ENCODE data around the gene DPH2.
A peak's percentile ranks its signal among the peaks of the same experiment; 100 is the strongest.

Gene DPH2

GRCh38 chr1:44002606-44003157 is 32.9 kb downstream of the DPH2 start:
- no peaks in the 10 kb centered on the region for H3K79me2 ChIP-seq (ENCODE audit: control insufficient read depth, low read length)
- H3F3A ChIP-seq (ENCODE audit: control insufficient read depth, insufficient read depth): no peaks in the 10 kb centered on the region
- TF ChIP-seq EZH2phosphoT487 (IDR thresholded peaks at IDR 0.05; ENCODE audit: borderline replicate concordance, low read length) (no peak), CTCF (IDR thresholded peaks at IDR 0.05; ENCODE audit: low read depth, low read length, poor library complexity, severe bottlenecking) (peak; percentile 28)
- H3K27me3 ChIP-seq (ENCODE audit: control insufficient read depth, low read length): 0 out of 2 replicates have a peak, but pooled peaks cover 2% of the 10 kb centered on the region
- no peak overlapping the region for H3K4me2 ChIP-seq (ENCODE audit: low read length)
- no peaks in the 10 kb centered on the region for H3K36me3 ChIP-seq (ENCODE audit: control insufficient read depth, low read length)
- H3K9me2 ChIP-seq (replicated peaks; ENCODE audit: control insufficient read depth, low read length): no peaks in the 10 kb centered on the region
- H3K4me1 ChIP-seq (ENCODE audit: control insufficient read depth, low read length): no peaks in the 10 kb centered on the region
- H4K20me1 ChIP-seq (ENCODE audit: control insufficient read depth, insufficient read depth, low read depth, low read length): no peaks in the 10 kb centered on the region
- no peaks in the 10 kb centered on the region for H3K9me3 ChIP-seq (ENCODE audit: control insufficient read depth, insufficient read depth, low read length)
- H3K4me3 ChIP-seq (ENCODE audit: low read length): no peak overlapping the region
- H3K27ac ChIP-seq (ENCODE audit: low read depth, low read length): no peak overlapping the region

GRCh38 chr1:44008259-44008658 is 38.4 kb downstream of the DPH2 start:
- Histone ChIP-seq H4K20me1 (ENCODE audit: control insufficient read depth, insufficient read depth, low read depth, low read length) (no peaks in the 10 kb centered on the region), H3K36me3 (ENCODE audit: control insufficient read depth, low read length) (no peaks in the 10 kb centered on the region)

GRCh38 chr1:44010935-44011471 is 41.2 kb downstream of the DPH2 start:
- no peak for TF ChIP-seq EZH2phosphoT487 (IDR thresholded peaks at IDR 0.05; ENCODE audit: borderline replicate concordance, low read length)
- H3K79me2 ChIP-seq (ENCODE audit: control insufficient read depth, low read length): no peaks in the 10 kb centered on the region
- H3K27ac ChIP-seq (ENCODE audit: low read depth, low read length): no peak overlapping the region
- H3K9me2 ChIP-seq (replicated peaks; ENCODE audit: control insufficient read depth, low read length): no peaks in the 10 kb centered on the region
- no peaks in the 10 kb centered on the region for H3F3A ChIP-seq (ENCODE audit: control insufficient read depth, insufficient read depth)
- no peaks in the 10 kb centered on the region for H4K20me1 ChIP-seq (ENCODE audit: control insufficient read depth, insufficient read depth, low read depth, low read length)
- H3K36me3 ChIP-seq (ENCODE audit: control insufficient read depth, low read length): no peaks in the 10 kb centered on the region
- no peaks in the 10 kb centered on the region for H3K9me3 ChIP-seq (ENCODE audit: control insufficient read depth, insufficient read depth, low read length)
- H3K4me3 ChIP-seq (ENCODE audit: low read length): no peak overlapping the region
- H3K4me2 ChIP-seq (ENCODE audit: low read length): no peak overlapping the region
- peaks cover 5% of the 10 kb centered on the region; the same call in 1 of the 2 replicates for H3K27me3 ChIP-seq (ENCODE audit: control insufficient read depth, low read length)
- no peaks in the 10 kb centered on the region for H3K4me1 ChIP-seq (ENCODE audit: control insufficient read depth, low read length)

More at GRCh38 chr1:44008259-44008658, 38.4 kb downstream of the DPH2 start:
- Histone ChIP-seq H3K79me2 (ENCODE audit: control insufficient read depth, low read length) (no peaks in the 10 kb centered on the region), H3K9me2 (replicated peaks; ENCODE audit: control insufficient read depth, low read length) (no peaks in the 10 kb centered on the region), H3K27me3 (ENCODE audit: control insufficient read depth, low read length) (peaks cover 2% of the 10 kb centered on the region; the same call in 1 of the 2 replicates), H3K27ac (ENCODE audit: low read depth, low read length) (no peak overlapping the region), H3K4me3 (ENCODE audit: low read length) (no peak overlapping the region), H3F3A (ENCODE audit: control insufficient read depth, insufficient read depth) (no peaks in the 10 kb centered on the region), H3K4me1 (ENCODE audit: control insufficient read depth, low read length) (no peaks in the 10 kb centered on the region), H3K9me3 (ENCODE audit: control insufficient read depth, insufficient read depth, low read length) (no peaks in the 10 kb centered on the region), H3K4me2 (ENCODE audit: low read length) (no peak overlapping the region)
- TF ChIP-seq EZH2phosphoT487 (IDR thresholded peaks at IDR 0.05; ENCODE audit: borderline replicate concordance, low read length) (no peak), CTCF (IDR thresholded peaks at IDR 0.05; ENCODE audit: low read depth, low read length, poor library complexity, severe bottlenecking) (no peak)

GRCh38 chr1:44012404-44012803 is 42.6 kb downstream of the DPH2 start:
- no peaks in the 10 kb centered on the region for H3F3A ChIP-seq (ENCODE audit: control insufficient read depth, insufficient read depth)
- TF ChIP-seq CTCF (IDR thresholded peaks at IDR 0.05; ENCODE audit: low read depth, low read length, poor library complexity, severe bottlenecking) (no peak), EZH2phosphoT487 (IDR thresholded peaks at IDR 0.05; ENCODE audit: borderline replicate concordance, low read length) (no peak)
- H4K20me1 ChIP-seq (ENCODE audit: control insufficient read depth, insufficient read depth, low read depth, low read length): no peaks in the 10 kb centered on the region
- no peak overlapping the region for H3K27ac ChIP-seq (ENCODE audit: low read depth, low read length)
- H3K4me3 ChIP-seq (ENCODE audit: low read length): no peak overlapping the region
- H3K36me3 ChIP-seq (ENCODE audit: control insufficient read depth, low read length): no peaks in the 10 kb centered on the region
- no peaks in the 10 kb centered on the region for H3K9me2 ChIP-seq (replicated peaks; ENCODE audit: control insufficient read depth, low read length)
- H3K4me2 ChIP-seq (ENCODE audit: low read length): no peak overlapping the region
- no peaks in the 10 kb centered on the region for H3K4me1 ChIP-seq (ENCODE audit: control insufficient read depth, low read length)
- no peaks in the 10 kb centered on the region for H3K79me2 ChIP-seq (ENCODE audit: control insufficient read depth, low read length)
- no peaks in the 10 kb centered on the region for H3K9me3 ChIP-seq (ENCODE audit: control insufficient read depth, insufficient read depth, low read length)
- H3K27me3 ChIP-seq (ENCODE audit: control insufficient read depth, low read length): peaks cover 3% of the 10 kb centered on the region; the same call in 1 of the 2 replicates
